GM10847 (cell line): ENCODE measurements around the gene ABCG1.

Experiments
- POLR2A ChIP-seq: IDR thresholded peaks from 2 replicates; pipeline ENCODE4 v1.6.1; 2011; ENCODE audit not compliant: insufficient read length; ENCODE audit errors: extremely low read depth

Gene ABCG1

DNA sequence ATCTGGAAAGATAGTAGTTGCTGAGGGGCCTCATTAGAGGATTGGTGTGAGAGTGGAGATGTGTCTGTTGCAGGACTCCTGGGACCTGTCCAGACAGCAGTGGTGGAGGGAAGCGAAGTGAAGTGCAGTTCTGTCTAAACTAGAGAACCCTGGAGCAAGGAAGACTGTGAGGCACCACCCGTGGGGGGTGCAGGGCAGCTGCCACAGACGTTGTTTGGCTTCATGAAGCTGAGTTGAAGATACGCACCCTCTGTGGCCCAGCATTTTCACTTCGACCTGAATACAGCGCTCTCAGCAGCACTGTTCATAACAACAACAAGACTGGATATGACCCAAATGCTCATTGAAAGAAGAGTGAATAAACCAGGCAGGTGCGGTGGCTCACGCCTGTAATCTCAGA, 29.3 kb downstream of the ABCG1 start:
- TF ChIP-seq POLR2A = no peak

DNA sequence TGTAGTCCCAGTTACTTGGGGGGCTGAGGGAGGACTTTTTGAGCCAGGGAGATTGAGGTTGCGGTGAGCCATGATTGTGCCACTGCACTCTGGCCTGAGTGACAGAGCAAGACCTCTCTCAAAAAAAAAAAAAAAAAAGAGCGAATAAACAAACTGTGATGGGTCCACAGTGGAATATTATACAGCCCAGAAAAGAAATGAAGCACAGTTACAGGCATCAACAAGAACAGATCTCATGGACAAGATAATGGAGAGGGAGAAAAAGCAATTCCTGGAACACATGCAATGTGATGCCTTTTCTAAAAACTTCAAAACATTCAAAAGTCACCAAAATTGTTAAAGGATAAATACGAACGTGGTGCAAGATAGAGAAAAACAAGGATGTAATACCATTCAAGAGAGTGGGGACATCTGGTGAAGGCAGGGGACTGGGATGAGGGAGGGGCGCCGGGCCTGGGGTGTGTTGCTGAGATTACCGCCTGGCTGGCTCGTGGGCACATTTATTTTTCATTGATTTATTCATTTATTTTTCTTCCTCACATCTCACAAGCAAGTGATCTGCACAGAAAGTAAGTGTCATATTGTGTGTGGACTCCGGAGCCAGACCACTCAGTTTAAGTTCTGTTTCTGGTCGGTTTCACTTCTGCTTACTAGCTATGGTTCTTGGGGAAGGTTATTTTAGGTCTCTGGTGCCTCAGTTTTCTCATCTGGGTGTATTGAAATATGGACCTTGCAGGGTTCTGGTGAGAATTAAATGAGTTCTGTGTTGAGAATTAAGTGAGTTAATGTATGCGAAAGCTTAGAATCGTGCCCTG, 30.1 kb downstream of the ABCG1 start:
- no peak for TF ChIP-seq POLR2A

DNA sequence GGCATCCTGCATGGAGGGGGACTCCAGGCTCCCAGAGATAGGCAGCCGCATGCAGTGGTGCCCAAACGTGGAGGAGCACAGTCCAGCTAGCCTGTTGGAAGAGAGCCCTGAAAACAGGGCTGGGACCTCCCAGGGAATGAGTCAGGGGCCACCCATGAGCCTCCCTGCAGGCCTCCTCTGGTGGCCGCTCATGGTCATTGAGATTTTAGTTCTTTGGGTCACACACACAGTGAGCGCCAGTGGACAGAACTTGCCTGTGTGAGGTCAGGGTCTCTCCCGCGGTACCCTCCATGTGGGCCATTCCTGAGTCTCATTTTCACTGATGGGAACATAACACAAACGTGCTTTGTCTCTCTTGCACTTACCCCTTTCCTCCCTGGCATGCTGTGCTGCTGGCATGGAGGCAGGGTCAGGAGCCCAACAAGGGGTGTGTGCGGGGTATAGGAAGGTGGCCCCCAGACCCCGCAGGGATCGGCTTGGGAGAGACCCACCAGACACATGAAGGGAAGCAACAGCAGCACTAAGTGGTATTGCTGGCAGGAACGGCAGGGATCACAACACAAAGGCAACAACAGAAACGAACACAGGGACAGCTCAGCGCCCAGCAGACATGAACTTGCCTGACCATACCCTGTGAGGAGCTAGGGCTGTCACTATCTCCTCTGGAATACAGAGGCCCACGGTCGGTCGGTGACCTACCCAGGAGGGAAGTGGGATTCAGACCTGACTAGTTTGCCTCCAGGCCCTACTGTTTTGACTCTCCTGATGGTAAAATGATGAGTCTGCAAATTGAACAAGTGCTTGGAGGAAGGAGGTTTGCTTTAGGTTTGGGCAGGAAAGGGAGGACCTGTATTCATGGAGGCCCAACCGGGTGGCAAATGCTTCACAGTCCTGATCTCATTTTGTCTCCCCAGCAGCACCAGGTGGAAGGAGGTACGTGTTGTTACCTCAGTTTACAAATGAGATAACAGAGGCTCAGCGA, 31.8 kb downstream of the ABCG1 start:
- no peak for TF ChIP-seq POLR2A

DNA sequence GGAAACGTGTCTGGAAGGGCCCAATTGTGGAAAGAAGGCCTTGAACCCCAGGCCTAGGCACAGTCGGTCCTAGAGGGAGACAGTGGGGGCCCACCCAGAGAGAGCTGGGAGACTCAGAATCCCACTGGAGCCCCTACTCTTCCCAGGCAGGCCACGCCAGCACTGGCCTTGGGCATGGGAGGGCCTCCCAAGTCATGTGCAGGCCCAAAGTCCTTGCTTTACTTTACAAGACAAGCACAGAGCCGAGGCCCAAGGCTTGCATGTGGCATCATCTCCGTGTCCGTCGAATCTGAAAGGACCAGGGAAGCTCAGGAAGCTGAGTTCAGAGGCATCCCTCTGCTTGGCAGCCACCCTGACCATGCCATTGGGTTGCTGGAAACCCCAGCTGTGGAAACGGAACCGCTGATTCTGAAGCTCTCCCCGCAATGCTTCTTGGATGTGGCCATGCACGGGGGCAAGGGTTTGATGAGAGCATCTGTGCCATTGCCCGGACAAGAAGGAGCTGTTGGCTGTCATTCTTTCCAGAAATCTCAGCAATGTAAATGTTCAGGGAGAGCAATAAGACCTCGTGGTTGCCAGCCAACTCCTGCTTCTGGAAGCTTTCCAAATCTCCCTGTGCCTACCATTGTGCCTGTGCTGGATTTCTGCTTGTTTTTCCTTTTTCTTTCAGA, 32.8 kb downstream of the ABCG1 start:
- no peak for TF ChIP-seq POLR2A

DNA sequence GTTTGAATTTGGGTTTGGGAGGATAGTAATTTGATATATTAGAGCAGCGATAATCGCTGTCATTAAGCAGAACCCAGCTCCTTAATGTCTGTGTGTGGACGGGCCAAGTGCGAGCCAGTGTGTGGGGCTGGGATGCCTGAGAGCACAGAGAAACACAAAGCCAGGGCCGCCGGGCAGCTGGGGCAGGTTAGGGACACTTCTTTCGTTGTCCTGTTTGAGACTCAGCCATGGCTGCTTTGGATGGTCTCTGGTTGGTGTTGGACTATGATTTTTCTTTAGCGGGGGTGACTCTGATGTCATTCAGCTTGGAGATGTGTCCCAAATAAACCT, 33.4 kb downstream of the ABCG1 start:
- TF ChIP-seq POLR2A = no peak

DNA sequence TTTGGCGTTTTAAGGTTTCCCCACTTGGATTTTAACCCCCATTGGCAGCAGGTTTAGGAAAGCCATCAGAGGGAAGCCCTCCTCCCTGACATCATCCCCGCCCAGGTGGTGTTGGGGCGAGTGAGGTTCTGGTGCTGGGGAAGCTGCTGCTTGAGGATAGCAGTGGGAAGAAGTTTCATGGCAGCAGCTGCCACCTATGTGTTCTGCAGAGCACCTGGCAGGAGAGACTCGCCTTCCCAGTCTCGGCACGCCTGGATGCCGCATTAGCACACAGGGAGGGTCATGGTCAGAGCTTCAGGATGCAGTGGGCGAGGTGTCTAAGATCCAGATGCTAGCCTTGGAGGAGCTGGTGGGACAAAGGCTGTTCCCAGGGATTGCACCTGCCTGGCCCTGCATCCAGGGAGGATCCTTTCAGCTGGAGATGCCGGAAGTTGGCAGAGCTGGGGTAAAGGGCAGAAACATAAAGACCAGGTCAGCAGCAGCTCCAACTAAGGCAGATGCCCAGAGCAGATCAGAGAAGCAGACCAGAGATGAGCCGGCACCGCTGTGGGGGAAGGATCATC, 33.9 kb downstream of the ABCG1 start:
- no peak for TF ChIP-seq POLR2A

DNA sequence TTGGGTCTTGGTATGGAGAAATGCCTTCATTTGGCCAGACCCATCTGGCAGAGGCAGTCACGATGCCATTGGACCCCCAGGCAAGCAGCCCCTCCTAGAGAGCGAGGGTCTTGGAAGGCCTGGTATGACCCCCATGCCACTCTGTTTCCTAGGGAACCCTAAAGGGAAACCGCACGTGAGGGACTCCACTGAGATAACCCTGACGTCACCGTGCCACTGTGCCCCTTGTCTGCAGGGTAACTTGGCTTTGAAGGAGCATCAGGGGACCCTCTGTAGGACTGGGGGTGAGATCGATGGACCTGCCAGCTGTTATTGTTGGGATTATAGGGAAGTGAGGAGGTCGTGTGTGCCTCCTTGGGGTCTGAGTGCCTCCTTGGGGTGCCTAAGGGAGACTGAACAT, 34.5 kb downstream of the ABCG1 start:
- TF ChIP-seq POLR2A = no peak

DNA sequence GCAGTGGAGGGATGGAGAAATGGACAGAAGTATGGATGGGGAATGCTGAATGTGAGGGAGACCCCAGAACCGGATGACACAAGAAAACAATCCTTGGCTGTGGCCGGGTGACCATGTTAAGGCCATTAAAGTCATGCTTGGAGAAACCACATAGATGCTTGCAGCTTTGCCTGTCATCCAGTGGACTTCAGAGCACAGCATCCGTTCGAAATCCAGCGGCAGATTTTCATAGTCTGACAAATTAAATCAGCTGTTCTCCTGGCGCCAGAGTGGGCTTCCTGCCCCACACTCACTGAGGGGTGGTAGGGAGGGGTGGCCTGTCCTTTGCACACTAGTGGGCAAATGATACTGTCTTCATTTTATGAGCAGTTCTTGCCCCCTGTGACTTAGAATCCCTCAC, 35.1 kb downstream of the ABCG1 start:
- no peak for TF ChIP-seq POLR2A

DNA sequence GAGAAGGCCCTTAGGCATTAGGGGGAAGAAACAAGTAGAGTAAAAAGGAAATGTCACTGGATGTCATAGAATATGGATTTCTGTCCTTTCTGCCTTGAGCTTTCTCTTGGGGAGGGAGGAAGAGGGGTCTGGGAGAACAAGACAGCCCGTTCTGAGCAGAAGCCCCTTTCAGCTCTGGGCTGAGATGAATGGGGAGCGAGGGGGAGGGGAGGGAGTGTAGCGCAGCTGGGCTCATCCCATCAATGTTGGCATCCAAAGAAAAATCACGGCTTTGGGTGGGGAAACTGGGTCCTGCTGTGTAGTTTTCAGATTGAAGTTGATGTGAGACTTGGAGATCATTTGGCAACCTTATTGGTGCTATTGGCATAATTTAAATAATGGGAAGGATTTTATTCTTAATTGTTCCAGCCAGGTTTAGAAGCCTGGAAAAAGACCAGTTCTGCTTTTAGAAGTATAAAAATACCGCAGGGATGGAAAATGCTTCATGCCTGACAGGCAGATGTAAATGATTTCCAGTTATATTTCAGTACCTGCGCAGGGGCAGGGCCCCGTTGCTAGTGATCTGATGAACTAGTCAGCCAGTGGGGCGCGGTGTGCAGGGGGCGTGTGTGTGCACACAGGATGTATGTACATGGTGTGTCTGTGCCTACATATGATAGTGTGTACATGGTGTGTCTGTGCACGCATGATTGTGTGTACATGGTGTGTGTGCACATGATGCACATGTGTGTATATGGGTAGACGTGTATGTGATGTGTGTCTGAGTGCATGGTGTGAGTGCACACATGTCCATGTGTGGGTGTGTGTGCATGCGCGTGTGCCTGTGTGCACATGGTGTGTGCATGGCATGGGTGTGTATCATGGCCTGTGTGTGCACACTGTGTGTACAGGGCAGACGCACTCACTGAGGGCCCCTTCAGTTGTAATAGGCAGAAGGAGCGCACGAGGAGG, 36.0 kb downstream of the ABCG1 start:
- no peak for TF ChIP-seq POLR2A

DNA sequence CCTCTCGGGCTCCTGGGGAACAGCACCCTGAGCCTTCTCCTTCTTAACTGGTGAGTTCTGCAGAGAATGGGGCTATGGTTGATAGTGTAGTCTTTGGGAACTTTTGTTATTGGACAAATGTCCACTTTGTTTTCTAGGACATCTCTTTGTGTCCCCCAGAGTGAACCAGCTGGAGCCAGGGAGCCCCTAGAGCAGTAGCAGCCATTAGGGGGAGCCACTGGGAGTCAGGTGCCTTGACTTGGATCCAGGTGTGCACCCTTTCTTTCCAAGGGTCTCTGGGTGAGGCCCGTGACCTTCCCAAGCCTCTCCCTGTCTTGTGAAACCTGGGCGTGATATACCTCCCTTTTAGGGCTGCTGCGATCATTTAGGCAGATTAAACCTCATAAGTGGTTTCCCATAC, 36.9 kb downstream of the ABCG1 start:
- TF ChIP-seq POLR2A = no peak

DNA sequence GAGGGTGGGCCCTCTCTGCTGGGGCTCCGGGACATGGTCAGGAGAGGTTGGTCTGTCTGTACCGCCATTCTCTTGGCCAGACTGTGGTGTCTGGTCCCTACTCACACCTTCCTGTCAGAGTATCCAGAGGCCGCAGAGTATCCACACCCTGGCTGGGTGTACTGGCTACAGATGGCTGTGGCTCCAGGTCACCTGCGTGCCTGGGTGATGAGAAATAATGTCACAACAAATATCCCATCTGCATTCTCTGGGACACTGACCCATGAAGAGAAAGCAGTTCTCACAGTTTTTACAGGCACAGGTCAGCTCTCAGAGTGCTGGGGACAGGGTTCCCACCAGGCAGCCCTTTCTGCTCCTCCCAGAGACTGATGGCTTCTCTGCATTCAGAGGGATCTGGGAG, 37.4 kb downstream of the ABCG1 start:
- no peak for TF ChIP-seq POLR2A

DNA sequence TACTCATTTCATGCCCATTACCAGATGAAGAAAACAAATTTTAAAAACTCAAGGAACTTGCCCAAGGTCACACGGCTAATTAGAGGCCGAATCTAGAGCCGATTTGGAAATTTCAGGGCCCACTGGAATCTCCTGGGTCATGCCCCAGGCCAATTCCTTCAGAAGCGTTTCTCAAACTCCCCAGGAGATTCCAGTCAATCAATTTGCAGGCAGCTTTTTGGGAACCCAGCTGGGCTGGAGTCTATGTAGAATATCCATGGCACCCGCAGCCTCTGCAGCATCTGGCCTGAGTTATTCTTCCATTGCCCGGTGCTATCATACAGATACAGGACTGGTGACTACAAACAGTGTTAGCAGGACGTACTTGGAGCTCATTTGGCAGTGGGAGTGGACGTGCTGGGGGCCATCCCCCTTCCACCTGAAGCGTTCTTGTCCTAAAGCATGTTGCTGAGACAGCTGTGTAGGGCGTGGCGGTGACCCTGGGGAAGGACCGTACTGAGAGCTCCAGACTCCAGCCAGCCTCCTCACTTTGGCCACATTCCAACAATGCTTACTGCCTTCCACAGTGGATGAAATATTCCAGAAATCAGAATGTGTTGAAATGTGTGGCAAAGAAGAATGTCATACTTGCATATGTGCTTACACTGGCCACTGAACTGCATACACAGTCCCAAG, 38.3 kb downstream of the ABCG1 start:
- TF ChIP-seq POLR2A = no peak

DNA sequence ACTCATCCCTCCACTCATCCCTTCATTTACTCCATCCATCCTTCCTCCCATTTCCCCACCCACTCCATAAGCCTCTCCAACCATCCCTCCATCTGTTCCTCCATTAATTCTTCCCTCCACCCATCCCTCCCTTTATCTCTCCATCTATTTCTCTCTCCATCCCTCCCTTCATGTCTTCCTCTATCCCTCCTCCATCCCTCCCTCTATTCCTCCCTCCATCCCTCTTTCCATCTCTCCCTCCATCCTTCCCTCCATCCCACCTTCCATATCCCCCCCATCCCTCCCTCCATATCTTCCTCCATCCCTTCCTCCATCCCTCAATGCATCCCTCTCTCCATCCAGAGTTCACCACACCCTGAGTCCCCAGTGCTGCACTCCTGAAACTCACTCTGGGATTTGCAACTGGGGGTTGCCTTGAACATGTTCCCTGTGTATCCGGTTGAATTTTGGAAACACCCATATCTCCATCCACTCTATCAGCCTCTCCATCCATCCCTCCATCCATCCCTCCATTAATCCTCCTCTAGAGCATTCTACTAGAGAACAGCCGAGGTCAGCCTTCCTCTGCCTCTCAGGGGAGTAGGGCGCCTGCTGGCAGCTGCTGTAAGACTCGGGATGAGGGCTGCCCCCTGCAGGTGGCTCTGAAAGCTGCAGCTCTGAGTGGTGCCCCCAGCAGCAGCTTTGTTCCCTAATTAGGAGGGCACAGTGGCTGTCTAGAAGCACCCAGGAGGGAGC, 39.4 kb downstream of the ABCG1 start:
- no peak for TF ChIP-seq POLR2A
